ENCODE measurements around the gene SEC61A1.

SEC61A1 gene

GRCh38 chr3:128060473-128061381 is 8.5 kb downstream of the SEC61A1 start:
- TF ChIP-seq RARB (CRISPR knock-in tag; IDR thresholded peaks at IDR 0.05) (no peak), TOX (CRISPR knock-in tag; IDR thresholded peaks at IDR 0.05; ENCODE audit: borderline replicate concordance) (no peak), GLIS3 (CRISPR knock-in tag; IDR thresholded peaks at IDR 0.05) (no peak), CSDC2 (CRISPR knock-in tag; IDR thresholded peaks at IDR 0.05) (no peak), ARNTL (CRISPR knock-in tag; IDR thresholded peaks at IDR 0.05; ENCODE audit: borderline replicate concordance, low read depth) (no peak)
- TF ChIP-seq, protein P1, sequence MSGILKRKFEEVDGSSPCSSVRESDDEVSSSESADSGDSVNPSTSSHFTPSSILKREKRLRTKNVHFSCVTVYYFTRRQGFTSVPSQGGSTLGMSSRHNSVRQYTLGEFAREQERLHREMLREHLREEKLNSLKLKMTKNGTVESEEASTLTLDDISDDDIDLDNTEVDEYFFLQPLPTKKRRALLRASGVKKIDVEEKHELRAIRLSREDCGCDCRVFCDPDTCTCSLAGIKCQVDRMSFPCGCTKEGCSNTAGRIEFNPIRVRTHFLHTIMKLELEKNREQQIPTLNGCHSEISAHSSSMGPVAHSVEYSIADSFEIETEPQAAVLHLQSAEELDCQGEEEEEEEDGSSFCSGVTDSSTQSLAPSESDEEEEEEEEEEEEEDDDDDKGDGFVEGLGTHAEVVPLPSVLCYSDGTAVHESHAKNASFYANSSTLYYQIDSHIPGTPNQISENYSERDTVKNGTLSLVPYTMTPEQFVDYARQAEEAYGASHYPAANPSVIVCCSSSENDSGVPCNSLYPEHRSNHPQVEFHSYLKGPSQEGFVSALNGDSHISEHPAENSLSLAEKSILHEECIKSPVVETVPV (CRISPR knock-in tag; IDR thresholded peaks at IDR 0.05): no peak
- peak; percentile 85 for ATAC-seq

GRCh38 chr3:128062033-128062745 is 10.0 kb downstream of the SEC61A1 start:
- no peak for TF ChIP-seq ZNF70 (CRISPR knock-in tag; IDR thresholded peaks at IDR 0.05)
- no peak for ATAC-seq

DNA sequence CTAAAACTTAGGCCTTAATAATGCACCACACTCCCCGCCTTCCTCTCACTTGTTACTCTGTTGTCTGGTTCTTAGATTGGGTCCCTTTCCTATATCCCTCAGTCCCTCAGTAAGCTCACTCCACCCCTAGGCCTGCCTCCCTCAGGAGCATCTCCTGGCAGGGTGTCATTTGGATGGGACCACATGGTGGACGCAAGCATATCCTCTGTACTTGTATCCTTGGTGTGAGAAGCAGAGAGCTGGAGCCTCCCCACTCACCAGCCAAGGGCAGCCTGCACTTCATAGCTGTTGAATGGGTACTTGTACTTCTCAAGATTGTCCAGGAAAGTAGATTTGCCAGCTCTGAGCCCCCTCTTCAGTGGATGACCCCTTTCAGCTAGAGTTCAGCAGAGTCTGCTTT is 11.6 kb downstream of the SEC61A1 start:
- TF ChIP-seq SNAI2 (CRISPR knock-in tag; IDR thresholded peaks at IDR 0.05): no peak
- TF ChIP-seq TCF4 (CRISPR knock-in tag; IDR thresholded peaks at IDR 0.05; ENCODE audit: borderline replicate concordance): no peak
- TF ChIP-seq ARNTL (CRISPR knock-in tag; IDR thresholded peaks at IDR 0.05; ENCODE audit: borderline replicate concordance, low read depth): no peak
- no peak for TF ChIP-seq PPARA (CRISPR knock-in tag; IDR thresholded peaks at IDR 0.05; ENCODE audit: borderline replicate concordance)
- TF ChIP-seq CREB5 (CRISPR knock-in tag; IDR thresholded peaks at IDR 0.05; ENCODE audit: low read depth): no peak
- no peak for TF ChIP-seq GLIS3 (CRISPR knock-in tag; IDR thresholded peaks at IDR 0.05)
- TF ChIP-seq, protein P1 (CRISPR knock-in tag; IDR thresholded peaks at IDR 0.05): no peak
- TF ChIP-seq PATZ1 (CRISPR knock-in tag; IDR thresholded peaks at IDR 0.05; ENCODE audit: borderline replicate concordance): no peak
- TF ChIP-seq OSR1 (CRISPR knock-in tag; IDR thresholded peaks at IDR 0.05): no peak
- TF ChIP-seq TOX (CRISPR knock-in tag; IDR thresholded peaks at IDR 0.05; ENCODE audit: borderline replicate concordance): no peak
- TF ChIP-seq ZNF8 (CRISPR knock-in tag; IDR thresholded peaks at IDR 0.05): no peak
- TF ChIP-seq RARB (CRISPR knock-in tag; IDR thresholded peaks at IDR 0.05): no peak
- TF ChIP-seq BACH2 (CRISPR knock-in tag; IDR thresholded peaks at IDR 0.05; ENCODE audit: borderline replicate concordance): no peak
- TF ChIP-seq, protein P2, sequence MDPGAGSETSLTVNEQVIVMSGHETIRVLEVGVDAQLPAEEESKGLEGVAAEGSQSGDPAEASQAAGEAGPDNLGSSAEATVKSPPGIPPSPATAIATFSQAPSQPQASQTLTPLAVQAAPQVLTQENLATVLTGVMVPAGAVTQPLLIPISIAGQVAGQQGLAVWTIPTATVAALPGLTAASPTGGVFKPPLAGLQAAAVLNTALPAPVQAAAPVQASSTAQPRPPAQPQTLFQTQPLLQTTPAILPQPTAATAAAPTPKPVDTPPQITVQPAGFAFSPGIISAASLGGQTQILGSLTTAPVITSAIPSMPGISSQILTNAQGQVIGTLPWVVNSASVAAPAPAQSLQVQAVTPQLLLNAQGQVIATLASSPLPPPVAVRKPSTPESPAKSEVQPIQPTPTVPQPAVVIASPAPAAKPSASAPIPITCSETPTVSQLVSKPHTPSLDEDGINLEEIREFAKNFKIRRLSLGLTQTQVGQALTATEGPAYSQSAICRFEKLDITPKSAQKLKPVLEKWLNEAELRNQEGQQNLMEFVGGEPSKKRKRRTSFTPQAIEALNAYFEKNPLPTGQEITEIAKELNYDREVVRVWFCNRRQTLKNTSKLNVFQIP (CRISPR knock-in tag; IDR thresholded peaks at IDR 0.05; ENCODE audit: borderline replicate concordance, low read depth): no peak
- TF ChIP-seq ZNF565 (CRISPR knock-in tag; conservative IDR thresholded peaks at IDR 0.05; ENCODE audit: low read depth): no peak
- no peak for TF ChIP-seq ZFP3 (CRISPR knock-in tag; IDR thresholded peaks at IDR 0.05)
- no peak for TF ChIP-seq ISL1 (CRISPR knock-in tag; IDR thresholded peaks at IDR 0.05)
- TF ChIP-seq, protein P3, sequence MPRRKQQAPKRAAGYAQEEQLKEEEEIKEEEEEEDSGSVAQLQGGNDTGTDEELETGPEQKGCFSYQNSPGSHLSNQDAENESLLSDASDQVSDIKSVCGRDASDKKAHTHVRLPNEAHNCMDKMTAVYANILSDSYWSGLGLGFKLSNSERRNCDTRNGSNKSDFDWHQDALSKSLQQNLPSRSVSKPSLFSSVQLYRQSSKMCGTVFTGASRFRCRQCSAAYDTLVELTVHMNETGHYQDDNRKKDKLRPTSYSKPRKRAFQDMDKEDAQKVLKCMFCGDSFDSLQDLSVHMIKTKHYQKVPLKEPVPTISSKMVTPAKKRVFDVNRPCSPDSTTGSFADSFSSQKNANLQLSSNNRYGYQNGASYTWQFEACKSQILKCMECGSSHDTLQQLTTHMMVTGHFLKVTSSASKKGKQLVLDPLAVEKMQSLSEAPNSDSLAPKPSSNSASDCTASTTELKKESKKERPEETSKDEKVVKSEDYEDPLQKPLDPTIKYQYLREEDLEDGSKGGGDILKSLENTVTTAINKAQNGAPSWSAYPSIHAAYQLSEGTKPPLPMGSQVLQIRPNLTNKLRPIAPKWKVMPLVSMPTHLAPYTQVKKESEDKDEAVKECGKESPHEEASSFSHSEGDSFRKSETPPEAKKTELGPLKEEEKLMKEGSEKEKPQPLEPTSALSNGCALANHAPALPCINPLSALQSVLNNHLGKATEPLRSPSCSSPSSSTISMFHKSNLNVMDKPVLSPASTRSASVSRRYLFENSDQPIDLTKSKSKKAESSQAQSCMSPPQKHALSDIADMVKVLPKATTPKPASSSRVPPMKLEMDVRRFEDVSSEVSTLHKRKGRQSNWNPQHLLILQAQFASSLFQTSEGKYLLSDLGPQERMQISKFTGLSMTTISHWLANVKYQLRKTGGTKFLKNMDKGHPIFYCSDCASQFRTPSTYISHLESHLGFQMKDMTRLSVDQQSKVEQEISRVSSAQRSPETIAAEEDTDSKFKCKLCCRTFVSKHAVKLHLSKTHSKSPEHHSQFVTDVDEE (CRISPR knock-in tag; IDR thresholded peaks at IDR 0.05): no peak
- TF ChIP-seq CSDC2 (CRISPR knock-in tag; IDR thresholded peaks at IDR 0.05): no peak

More for the DNA sequence above, 11.6 kb downstream of the SEC61A1 start:
- no peak for ATAC-seq

Measured in SK-N-SH treated with all-trans-retinoic acid at 6 μM for 48 hours (cell line).